ENCODE measurements around the gene PTN.

PTN gene

DNA sequence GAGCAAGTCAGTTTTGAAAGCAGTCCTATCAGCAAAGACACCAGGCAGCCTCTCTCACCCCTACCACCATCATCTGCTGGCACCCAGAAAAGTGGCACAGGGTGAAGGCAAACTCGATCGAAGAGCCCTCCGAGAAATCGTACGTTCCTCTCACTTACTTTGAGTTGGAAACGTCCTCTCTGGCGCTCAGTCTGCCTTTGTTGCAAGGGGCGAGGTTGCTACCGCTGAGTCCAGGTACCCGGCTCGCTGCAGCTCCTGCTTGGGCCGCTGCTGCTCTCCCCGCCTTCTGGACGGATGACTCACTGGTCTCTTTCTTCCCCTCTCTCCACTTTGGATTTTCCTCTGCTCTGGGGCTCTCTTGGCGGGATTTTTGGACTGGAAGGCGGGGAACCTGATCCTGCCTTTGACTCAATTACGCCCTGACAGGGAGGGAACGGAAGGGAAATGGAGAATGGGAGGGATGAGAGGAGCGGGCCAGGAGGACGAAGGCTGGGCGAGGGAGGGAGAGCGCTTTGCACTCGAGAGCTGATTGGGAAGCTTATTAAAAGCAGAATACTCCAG, at the start of gene PTN:
TSS of gene PTN (minus strand) at position 453 of the 561 bp plus-strand sequence. CDS start 88,760 bp downstream, outside the sequence.
- no peak for DNase-seq (ENCODE audit: low spot score)

GRCh38 chr7:137390076-137390475, 46.5 kb upstream of the PTN start:
- no peak for DNase-seq (ENCODE audit: low spot score)

GRCh38 chr7:137388916-137389315, 45.4 kb upstream of the PTN start:
- DNase-seq (ENCODE audit: low spot score), result no peak

GRCh38 chr7:137386966-137387365, 43.4 kb upstream of the PTN start:
- no peak for DNase-seq (ENCODE audit: low spot score)

DNA sequence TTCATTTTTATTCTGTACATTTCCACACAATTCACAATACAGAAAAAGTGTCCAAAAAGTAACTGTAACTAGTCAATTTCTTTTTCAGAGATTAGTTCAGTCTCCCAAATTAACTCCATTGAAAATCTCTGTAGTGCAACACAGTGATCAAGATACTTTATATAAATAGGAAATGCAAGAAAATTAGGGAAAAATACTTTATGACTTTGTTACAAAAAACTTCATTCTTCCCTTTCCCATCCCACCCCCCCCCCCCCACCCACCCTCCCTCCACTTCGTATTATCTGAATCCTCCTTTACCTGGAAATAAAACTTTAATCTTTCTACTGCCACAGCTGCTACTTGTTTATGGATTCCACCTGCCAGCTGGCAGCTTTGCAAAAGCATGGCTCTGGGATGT, 37.5 kb upstream of the PTN start:
- no peak for DNase-seq (ENCODE audit: low spot score)

DNA sequence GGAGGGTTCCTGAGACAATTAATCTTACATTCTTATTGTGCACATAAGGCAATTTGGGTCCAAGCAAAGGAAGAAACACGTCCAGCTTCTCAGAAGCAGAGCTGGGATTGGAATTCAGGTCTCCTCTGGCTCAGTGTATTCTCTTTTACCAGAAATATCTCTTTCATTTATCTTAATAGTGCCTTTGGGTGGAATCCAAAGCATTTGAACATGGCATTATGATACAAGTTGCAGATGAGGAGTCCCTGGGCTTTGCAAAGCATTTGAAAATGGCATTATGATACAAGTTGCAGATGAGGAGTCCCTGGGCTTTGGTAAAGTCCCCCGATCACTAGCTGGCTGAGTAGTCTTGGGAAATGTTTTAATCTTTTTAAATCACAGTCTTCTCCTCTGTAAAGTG, 30.0 kb upstream of the PTN start:
- no peak for DNase-seq (ENCODE audit: low spot score)

DNA sequence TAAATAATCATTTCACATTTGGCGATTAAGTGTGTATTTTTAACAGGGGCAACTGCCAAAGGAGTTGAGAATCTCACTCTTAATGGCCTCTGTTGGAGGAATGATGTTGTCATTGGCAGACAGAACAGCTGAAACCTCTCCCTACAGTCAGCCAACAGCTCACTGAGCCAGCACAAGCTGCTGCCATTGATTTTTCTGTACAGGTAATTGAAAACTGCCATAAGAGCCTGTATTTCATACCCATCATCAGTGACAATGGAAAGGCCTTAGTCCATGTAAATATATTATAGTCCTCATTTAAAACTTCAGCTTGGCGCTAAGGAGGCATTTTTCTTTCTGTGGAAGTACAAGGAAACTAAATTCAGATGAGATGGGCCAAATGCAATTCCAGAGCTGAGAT, 28.1 kb upstream of the PTN start:
- no peak for DNase-seq (ENCODE audit: low spot score)

- DNase-seq (ENCODE audit: low spot score), result no peak
These were observed 23.5 kb upstream of the PTN start for GRCh38 chr7:137366995-137367394.

DNA sequence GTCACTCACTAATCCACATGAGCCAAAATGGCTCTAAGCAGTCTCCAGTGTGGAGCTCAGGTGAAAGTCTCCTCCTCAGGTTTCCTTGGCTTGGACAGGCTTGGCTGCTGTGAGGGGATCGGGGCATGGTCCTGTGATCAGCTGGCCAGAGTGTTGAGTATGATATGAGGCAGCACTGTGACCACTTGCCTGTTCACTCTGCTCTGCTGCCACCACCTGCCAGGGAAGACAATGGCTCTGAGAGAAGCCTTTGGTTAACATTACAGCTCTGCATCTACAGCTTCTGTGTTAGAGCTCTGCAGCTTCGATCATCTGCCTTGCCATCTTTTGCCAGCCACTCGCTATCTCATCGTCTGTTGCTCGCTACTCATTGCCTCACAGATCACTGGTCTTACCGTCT, 20.1 kb upstream of the PTN start:
- DNase-seq (ENCODE audit: low spot score), result no peak

DNA sequence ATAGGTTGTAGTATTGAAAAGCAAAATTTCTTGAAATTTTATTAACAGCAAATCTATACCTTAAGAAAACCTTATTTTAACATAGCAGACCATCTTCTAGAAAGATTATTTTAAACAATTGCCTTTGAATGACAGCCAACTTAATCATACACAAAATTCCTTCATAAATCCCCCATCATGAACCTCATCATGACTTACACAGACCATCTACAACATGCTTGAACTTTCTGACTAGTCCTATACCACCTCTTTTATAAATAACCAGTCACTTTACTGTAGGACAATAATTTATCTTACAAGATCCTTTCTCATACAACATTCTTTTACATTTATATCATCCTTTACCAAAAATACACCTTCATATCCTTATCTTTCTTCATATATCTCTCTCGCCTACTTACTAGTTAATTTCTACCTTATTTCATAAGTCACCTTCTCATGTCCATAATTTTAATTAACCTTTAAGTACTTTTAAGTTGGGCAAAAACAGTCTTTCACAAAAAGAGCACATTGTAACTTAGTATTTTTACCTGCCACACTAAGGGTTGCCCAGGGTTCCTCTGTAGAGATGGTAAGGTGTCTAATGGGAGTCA, 16.6 kb upstream of the PTN start:
- DNase-seq (ENCODE audit: low spot score), result no peak

DNA sequence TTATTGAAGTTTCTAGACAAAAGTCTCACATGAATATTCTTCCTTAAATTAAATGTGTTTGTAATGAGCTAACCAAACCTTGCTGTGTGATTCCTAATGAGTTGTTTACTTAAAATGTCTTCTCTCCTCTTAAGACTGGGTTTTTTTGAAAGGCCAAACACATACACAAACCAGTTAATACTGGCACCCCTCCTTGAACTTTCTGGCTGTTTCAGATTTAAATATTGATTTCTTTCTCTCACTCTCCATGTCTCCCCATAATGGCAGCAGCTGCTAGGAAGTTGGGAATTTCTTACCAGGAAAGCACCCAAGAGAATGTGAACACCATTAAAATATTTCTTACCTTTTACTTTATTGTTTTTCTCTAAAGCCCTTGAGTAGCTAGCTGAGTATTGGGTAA, 11.4 kb upstream of the PTN start:
- no peak for DNase-seq (ENCODE audit: low spot score)

- no peak for DNase-seq (ENCODE audit: low spot score)
These were observed 10.9 kb upstream of the PTN start for GRCh38 chr7:137354396-137354795.

- DNase-seq (ENCODE audit: low spot score), result no peak
These were observed 8.4 kb upstream of the PTN start for GRCh38 chr7:137351941-137352340.

DNA sequence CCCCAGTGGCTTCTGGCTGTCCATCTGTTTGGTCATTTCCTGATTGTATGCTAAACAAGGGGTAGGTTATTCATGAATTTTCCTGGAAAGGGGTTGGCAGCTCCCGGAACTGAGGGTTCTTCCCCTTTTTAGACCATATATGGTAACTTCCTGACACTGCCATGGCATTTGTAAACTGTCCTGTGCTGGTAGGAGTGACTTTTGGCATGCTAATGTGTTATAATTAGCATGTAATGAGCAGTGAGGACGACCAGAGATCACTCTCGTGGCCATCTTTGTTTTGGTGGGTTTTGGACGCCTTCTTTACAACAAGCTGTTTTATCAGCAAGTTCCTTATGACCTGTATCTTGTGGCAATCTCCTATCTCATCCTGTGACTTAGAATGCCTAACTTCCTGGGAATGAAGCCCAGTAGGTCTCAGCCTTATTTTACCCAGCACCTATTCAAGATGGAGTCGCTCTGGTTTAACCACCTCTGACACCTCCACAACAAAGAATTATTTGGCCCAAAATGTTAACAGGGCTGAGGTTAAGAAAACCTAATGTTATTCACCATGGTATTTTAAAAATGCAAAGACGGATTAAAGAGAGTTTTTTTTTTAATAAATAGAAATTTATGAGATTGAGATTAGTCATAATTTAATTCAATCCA, 2.4 kb upstream of the PTN start:
- no peak for DNase-seq (ENCODE audit: low spot score)

GRCh38 chr7:137342828-137343261, 688 bp downstream of the PTN start:
- DNase-seq (ENCODE audit: low spot score), result no peak

- DNase-seq (ENCODE audit: low spot score), result no peak
These were observed 1.3 kb downstream of the PTN start for GRCh38 chr7:137342265-137342664.

DNA sequence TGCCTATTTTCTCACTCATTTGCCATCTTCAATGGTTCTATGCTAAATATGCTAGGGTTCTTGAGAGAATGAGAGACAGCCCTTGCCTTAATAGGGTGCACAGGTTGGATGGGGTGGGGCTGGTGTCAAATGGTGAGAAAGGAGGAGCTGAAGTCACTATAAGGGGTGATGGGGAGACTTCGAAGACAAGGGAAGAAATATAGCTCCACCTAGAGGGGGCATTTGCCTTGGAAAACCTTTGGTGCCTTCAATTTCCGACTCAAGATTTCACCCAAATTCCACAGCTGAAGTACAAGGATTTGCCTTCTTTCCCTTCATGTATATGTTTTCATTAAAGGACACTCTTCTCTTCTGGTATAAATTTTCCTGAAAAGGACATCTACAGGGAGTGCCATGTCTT, 5.6 kb downstream of the PTN start:
- no peak for DNase-seq (ENCODE audit: low spot score)

- no peak for DNase-seq (ENCODE audit: low spot score)
These were observed 7.7 kb downstream of the PTN start for GRCh38 chr7:137335814-137336213.

- no peak for DNase-seq (ENCODE audit: low spot score)
These were observed 12.2 kb downstream of the PTN start for GRCh38 chr7:137331378-137331777.

- no peak for DNase-seq (ENCODE audit: low spot score)
These were observed 14.1 kb downstream of the PTN start for GRCh38 chr7:137329411-137329810.

GRCh38 chr7:137328373-137329120, 15.0 kb downstream of the PTN start:
- no peak for DNase-seq (ENCODE audit: low spot score)

DNA sequence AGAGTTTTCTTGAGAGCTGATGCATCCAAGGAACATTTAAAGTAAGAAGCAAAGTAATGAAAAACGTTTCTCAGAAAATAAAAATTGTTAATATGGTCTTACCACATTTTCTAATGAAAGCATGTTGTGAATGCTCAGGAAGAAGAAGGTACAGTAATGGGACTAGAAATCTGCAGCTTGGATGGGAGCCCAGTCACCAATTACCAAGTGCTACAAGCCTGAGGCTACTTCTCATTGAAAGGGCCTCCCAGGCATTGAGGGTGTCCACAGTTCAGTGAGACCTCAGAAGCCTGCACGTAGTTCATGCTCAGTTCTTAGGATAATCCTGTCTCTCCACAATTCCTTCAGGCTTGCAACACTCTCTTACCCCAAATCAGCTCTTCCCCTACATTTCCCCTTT, 17.6 kb downstream of the PTN start:
- DNase-seq (ENCODE audit: low spot score), result no peak

Data from germinal center (tissue), 1 donor.